ENCODE data around the gene IPO13.

DNA sequence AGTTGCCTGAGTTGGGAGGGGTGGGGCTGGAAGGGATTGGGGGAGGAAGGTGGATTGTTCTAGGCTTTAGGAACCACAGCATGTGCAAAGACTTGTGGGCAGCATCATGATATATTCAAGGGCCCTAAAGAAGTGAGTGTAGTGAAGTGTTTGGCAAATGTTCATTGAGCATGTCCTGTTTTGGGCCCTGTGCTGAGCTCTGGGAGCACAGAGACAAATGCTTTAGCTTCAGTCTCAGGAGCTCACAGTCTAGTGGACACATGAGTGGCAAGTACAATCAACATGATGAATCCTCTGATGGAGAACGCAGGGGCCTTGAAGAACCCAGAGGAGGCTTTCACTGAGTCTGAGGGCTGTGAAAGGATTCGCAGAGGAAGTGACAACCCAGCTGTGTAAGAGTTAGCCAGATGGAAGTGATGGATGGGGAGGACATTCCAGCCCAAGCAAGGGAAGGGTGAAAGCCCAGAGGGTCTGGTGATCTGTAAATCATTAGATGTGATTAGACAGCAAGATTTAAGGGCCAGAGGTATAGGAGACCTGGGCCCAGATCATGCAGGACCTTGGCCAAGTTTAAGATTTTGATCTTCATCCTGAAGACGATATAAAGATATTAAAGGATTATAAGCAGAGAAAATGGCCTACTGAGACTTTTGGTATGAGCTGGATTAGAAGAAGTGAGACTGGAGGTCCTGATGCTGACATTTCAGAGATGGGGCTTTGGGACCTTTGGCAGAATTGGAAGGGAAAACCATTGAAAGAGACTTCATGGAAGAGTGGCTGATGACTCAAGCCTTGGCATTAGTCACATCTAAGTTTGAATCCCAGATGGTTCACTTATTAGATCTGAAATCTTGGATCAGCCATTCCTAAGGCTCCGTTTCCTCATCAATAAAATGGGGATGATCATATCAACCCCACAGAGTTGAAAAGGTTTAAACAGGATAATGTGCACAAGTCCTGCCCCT, 4.6 kb downstream of the IPO13 start:
- TF ChIP-seq, protein P1, sequence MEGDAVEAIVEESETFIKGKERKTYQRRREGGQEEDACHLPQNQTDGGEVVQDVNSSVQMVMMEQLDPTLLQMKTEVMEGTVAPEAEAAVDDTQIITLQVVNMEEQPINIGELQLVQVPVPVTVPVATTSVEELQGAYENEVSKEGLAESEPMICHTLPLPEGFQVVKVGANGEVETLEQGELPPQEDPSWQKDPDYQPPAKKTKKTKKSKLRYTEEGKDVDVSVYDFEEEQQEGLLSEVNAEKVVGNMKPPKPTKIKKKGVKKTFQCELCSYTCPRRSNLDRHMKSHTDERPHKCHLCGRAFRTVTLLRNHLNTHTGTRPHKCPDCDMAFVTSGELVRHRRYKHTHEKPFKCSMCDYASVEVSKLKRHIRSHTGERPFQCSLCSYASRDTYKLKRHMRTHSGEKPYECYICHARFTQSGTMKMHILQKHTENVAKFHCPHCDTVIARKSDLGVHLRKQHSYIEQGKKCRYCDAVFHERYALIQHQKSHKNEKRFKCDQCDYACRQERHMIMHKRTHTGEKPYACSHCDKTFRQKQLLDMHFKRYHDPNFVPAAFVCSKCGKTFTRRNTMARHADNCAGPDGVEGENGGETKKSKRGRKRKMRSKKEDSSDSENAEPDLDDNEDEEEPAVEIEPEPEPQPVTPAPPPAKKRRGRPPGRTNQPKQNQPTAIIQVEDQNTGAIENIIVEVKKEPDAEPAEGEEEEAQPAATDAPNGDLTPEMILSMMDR (conservative IDR thresholded peaks at IDR 0.05; ENCODE audit: low read length), result no peak
- no peak for TF ChIP-seq EZH2phosphoT487 (IDR thresholded peaks at IDR 0.05; ENCODE audit: borderline replicate concordance)
